ENCODE data around the gene AHRR. TPM values are rescaled to one million over a fixed set of nuclear protein-coding genes. Genes with fewer than 3 reads are reported as not detected.
A peak's percentile ranks its signal among the peaks of the same experiment; 100 is the strongest.

Gene AHRR
- total and polyA plus RNA-seq, 10 of the 15 experiments (the other 5 are each of a cell fraction or from before 2014, with no cell fraction given): 0.90 to 35.2 (median 19.2) TPM

DNA sequence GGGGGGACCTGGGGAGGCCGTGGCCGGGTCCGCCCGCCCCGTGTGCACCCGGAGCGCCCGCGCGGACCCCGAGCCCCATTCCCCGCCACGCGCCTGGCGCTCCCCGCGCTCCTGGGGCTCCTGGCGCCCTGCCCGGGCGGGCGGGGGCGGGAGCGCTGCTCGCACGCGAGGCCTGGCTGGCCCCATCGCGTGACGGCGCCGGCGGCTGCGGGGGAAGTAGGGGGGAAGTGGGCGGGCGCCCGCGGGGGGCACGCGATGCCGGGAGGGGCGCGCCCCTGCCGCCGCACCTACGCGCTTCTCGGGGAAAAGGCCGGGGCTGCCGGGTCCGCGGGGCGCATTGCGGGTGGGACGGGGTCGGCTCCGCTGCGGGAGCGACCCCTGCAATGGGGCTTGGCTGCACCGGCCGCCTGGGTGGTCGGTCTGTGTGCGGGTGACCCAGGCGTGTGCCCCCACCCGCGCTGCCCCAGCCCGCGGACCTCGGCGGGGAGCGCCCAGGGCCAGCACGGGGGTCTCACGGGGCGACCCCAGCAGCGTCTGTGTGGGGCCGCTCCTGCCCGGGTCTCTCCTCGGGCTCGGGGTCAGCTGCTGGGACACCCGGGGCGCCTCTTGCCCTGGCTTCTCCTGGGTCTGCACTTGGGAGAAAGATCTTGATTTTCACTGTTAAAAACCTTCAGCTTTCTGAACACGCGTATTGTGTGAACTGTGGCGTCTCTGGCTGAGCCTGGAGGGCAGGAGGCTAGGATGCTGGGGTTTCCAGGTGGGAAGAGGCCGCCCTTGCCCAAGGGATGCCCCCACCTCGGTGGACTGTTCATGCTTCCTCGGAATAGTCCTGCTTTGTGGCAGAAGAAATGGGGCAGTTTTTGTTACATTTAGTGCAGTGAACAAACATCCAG, 52.4 kb downstream of the AHRR start (continued):
- TF ChIP-seq, protein P1, sequence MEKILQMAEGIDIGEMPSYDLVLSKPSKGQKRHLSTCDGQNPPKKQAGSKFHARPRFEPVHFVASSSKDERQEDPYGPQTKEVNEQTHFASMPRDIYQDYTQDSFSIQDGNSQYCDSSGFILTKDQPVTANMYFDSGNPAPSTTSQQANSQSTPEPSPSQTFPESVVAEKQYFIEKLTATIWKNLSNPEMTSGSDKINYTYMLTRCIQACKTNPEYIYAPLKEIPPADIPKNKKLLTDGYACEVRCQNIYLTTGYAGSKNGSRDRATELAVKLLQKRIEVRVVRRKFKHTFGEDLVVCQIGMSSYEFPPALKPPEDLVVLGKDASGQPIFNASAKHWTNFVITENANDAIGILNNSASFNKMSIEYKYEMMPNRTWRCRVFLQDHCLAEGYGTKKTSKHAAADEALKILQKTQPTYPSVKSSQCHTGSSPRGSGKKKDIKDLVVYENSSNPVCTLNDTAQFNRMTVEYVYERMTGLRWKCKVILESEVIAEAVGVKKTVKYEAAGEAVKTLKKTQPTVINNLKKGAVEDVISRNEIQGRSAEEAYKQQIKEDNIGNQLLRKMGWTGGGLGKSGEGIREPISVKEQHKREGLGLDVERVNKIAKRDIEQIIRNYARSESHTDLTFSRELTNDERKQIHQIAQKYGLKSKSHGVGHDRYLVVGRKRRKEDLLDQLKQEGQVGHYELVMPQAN (conservative IDR thresholded peaks at IDR 0.05): no peak; the same call in 1 of the 2 replicates
- TF ChIP-seq NBN (IDR thresholded peaks at IDR 0.05) (no peak), ZSCAN29 (IDR thresholded peaks at IDR 0.05) (0 out of 2 replicates have a peak, but pooled peaks have one; percentile 58), NFYB (IDR thresholded peaks at IDR 0.05; ENCODE audit: insufficient read depth, low read depth, low read length) (no peak), CEBPB (IDR thresholded peaks at IDR 0.05; ENCODE audit: borderline replicate concordance in 1 of 2, low read depth in 2 of 2, low read length in 2 of 2) (no peak), MTA3 (IDR thresholded peaks at IDR 0.05; ENCODE audit: borderline replicate concordance, low read length) (no peak), RFX5 (IDR thresholded peaks at IDR 0.05; ENCODE audit: low read depth, low read length) (no peak), RB1 (IDR thresholded peaks at IDR 0.05; ENCODE audit: borderline replicate concordance) (no peak), KLF5 (IDR thresholded peaks at IDR 0.05; ENCODE audit: partially characterized antibody) (no peak), RCOR1 (conservative IDR thresholded peaks at IDR 0.05; ENCODE audit: low read depth, low read length) (no peak), SMARCA5 (IDR thresholded peaks at IDR 0.05) (peak; percentile 95), MTA2 (IDR thresholded peaks at IDR 0.05; ENCODE audit: low read depth) (no peak)
- TF ChIP-seq, protein P2, sequence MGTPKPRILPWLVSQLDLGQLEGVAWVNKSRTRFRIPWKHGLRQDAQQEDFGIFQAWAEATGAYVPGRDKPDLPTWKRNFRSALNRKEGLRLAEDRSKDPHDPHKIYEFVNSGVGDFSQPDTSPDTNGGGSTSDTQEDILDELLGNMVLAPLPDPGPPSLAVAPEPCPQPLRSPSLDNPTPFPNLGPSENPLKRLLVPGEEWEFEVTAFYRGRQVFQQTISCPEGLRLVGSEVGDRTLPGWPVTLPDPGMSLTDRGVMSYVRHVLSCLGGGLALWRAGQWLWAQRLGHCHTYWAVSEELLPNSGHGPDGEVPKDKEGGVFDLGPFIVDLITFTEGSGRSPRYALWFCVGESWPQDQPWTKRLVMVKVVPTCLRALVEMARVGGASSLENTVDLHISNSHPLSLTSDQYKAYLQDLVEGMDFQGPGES (IDR thresholded peaks at IDR 0.05): no peak
- TF ChIP-seq, protein P3, sequence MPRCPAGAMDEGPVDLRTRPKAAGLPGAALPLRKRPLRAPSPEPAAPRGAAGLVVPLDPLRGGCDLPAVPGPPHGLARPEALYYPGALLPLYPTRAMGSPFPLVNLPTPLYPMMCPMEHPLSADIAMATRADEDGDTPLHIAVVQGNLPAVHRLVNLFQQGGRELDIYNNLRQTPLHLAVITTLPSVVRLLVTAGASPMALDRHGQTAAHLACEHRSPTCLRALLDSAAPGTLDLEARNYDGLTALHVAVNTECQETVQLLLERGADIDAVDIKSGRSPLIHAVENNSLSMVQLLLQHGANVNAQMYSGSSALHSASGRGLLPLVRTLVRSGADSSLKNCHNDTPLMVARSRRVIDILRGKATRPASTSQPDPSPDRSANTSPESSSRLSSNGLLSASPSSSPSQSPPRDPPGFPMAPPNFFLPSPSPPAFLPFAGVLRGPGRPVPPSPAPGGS (IDR thresholded peaks at IDR 0.05; ENCODE audit: borderline replicate concordance, insufficient read depth, low read depth, low read length, poor library complexity, severe bottlenecking): peak; percentile 99
- TF ChIP-seq, protein P4, sequence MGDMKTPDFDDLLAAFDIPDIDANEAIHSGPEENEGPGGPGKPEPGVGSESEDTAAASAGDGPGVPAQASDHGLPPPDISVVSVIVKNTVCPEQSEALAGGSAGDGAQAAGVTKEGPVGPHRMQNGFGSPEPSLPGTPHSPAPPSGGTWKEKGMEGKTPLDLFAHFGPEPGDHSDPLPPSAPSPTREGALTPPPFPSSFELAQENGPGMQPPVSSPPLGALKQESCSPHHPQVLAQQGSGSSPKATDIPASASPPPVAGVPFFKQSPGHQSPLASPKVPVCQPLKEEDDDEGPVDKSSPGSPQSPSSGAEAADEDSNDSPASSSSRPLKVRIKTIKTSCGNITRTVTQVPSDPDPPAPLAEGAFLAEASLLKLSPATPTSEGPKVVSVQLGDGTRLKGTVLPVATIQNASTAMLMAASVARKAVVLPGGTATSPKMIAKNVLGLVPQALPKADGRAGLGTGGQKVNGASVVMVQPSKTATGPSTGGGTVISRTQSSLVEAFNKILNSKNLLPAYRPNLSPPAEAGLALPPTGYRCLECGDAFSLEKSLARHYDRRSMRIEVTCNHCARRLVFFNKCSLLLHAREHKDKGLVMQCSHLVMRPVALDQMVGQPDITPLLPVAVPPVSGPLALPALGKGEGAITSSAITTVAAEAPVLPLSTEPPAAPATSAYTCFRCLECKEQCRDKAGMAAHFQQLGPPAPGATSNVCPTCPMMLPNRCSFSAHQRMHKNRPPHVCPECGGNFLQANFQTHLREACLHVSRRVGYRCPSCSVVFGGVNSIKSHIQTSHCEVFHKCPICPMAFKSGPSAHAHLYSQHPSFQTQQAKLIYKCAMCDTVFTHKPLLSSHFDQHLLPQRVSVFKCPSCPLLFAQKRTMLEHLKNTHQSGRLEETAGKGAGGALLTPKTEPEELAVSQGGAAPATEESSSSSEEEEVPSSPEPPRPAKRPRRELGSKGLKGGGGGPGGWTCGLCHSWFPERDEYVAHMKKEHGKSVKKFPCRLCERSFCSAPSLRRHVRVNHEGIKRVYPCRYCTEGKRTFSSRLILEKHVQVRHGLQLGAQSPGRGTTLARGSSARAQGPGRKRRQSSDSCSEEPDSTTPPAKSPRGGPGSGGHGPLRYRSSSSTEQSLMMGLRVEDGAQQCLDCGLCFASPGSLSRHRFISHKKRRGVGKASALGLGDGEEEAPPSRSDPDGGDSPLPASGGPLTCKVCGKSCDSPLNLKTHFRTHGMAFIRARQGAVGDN (IDR thresholded peaks at IDR 0.05): peak; percentile 77
- TF ChIP-seq, protein P5, sequence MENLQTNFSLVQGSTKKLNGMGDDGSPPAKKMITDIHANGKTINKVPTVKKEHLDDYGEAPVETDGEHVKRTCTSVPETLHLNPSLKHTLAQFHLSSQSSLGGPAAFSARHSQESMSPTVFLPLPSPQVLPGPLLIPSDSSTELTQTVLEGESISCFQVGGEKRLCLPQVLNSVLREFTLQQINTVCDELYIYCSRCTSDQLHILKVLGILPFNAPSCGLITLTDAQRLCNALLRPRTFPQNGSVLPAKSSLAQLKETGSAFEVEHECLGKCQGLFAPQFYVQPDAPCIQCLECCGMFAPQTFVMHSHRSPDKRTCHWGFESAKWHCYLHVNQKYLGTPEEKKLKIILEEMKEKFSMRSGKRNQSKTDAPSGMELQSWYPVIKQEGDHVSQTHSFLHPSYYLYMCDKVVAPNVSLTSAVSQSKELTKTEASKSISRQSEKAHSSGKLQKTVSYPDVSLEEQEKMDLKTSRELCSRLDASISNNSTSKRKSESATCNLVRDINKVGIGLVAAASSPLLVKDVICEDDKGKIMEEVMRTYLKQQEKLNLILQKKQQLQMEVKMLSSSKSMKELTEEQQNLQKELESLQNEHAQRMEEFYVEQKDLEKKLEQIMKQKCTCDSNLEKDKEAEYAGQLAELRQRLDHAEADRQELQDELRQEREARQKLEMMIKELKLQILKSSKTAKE (IDR thresholded peaks at IDR 0.05; ENCODE audit: low read depth, poor library complexity, severe bottlenecking): no peak

Measured in GM12878 (cell line).